Esophagus muscularis mucosa (tissue), 4 donors: ENCODE data around the gene NCKAP5.

Source experiments
- CTCF ChIP-seq, 3 experiments: fragments of 200-600 bp in 2 of 3; fragments of 450-650 bp in 1 of 3; sonication (generic) in 2 of 3; IDR thresholded peaks; one replicate each; pipeline ENCODE4 v1.5.1; 2017 to 2019; ENCODE audit warnings: antibody characterized with exemption in 3 of 3, mild to moderate bottlenecking in 2 of 3, moderate library complexity in 1 of 3
- EP300 ChIP-seq: sonication (generic); formaldehyde crosslinking; IDR thresholded peaks from one replicate; pipeline ENCODE4 v1.6.1; 2017; ENCODE audit warnings: antibody characterized with exemption
- POLR2A ChIP-seq: fragments of 450-650 bp; IDR thresholded peaks from one replicate; pipeline ENCODE4 v1.6.1; 2017; ENCODE audit warnings: antibody characterized with exemption, moderate library complexity, mild to moderate bottlenecking, low read depth
- POLR2AphosphoS5 ChIP-seq, 2 donors: sonication (generic); formaldehyde crosslinking; IDR thresholded peaks; one replicate each; pipeline ENCODE4 v1.6.1; 2017; ENCODE audit warnings: antibody characterized with exemption in 2 of 2

- TF ChIP-seq CTCF (IDR thresholded peaks at IDR 0.05) (no peak), POLR2A (no peak), POLR2AphosphoS5 (IDR thresholded peaks at IDR 0.05) (no peak), EP300 (no peak)
Observed at GRCh38 chr2:133221398-133221797, 346.9 kb downstream of the NCKAP5 start.
